Neural progenitor cell (in vitro differentiated cells): ENCODE data around the gene ZSCAN18. TPM values are rescaled to one million over a fixed set of nuclear protein-coding genes. Genes with fewer than 3 reads are reported as not detected.

Experiments
- DNase-seq: peaks from one replicate; pipeline ENCODE4 v3.0.0-alpha.2; 2016; ENCODE audit warnings: low spot score
- H2AFZ ChIP-seq: fragments of 200-600 bp; sonication (generic); replicated peaks from 2 replicates; pipeline ENCODE4 v1.6.1; 2016; ENCODE audit warnings: antibody characterized with exemption
- H3F3A ChIP-seq: fragments of 200-600 bp; sonication (generic); 2 replicates; pipeline ENCODE4 v1.6.1; 2016; ENCODE audit warnings: antibody characterized with exemption, low read depth
- H3K27ac ChIP-seq: fragments of 200-600 bp; sonication (generic); 2 replicates; pipeline ENCODE4 v1.5.1; 2016; ENCODE audit warnings: mild to moderate bottlenecking
- H3K27me3 ChIP-seq: fragments of 200-600 bp; sonication (generic); 2 replicates; pipeline ENCODE4 v1.6.1; 2016; ENCODE audit warnings: mild to moderate bottlenecking, moderate library complexity
- H3K36me3 ChIP-seq: fragments of 200-600 bp; sonication (generic); 2 replicates; pipeline ENCODE4 v1.5.1; 2016
- H3K4me1 ChIP-seq: fragments of 200-600 bp; sonication (generic); 2 replicates; pipeline ENCODE4 v1.6.1; 2016; ENCODE audit warnings: mixed run types
- H3K4me2 ChIP-seq: fragments of 200-600 bp; sonication (generic); 2 replicates; pipeline ENCODE4 v1.6.1; 2016
- H3K4me3 ChIP-seq: fragments of 200-600 bp; sonication (generic); 2 replicates; pipeline ENCODE4 v1.5.1; 2016
- H3K79me2 ChIP-seq: fragments of 200-600 bp; sonication (generic); 2 replicates; pipeline ENCODE4 v1.6.1; 2016; ENCODE audit warnings: low read depth
- H3K9ac ChIP-seq: fragments of 200-600 bp; sonication (generic); 2 replicates; pipeline ENCODE4 v1.6.1; 2016
- H3K9me3 ChIP-seq: fragments of 200-600 bp; sonication (generic); 2 replicates; pipeline ENCODE4 v1.5.1; 2016; ENCODE audit warnings: low read depth
- H4K20me1 ChIP-seq: fragments of 200-600 bp; sonication (generic); 2 replicates; pipeline ENCODE4 v1.6.1; 2016; ENCODE audit warnings: low read depth
- H3K27ac Mint-ChIP-seq: 3 replicates; pipeline ENCODE4 v1.8.0; 2021; ENCODE audit warnings: mixed read lengths
- H3K27me3 Mint-ChIP-seq: 2 replicates; pipeline ENCODE4 v1.8.0; 2022; ENCODE audit warnings: low read depth, mild to moderate bottlenecking, inconsistent platforms, moderate library complexity, mixed read lengths; ENCODE audit not compliant: insufficient read depth
- H3K36me3 Mint-ChIP-seq: 3 replicates; pipeline ENCODE4 v1.8.0; 2021; ENCODE audit warnings: mixed read lengths
- H3K4me1 Mint-ChIP-seq: 3 replicates; pipeline ENCODE4 v1.8.0; 2021; ENCODE audit warnings: mixed read lengths
- H3K4me3 Mint-ChIP-seq: 3 replicates; pipeline ENCODE4 v1.8.0; 2021; ENCODE audit warnings: mild to moderate bottlenecking, moderate library complexity, mixed read lengths
- H3K9me3 Mint-ChIP-seq: 3 replicates; pipeline ENCODE4 v1.8.0; 2020; ENCODE audit warnings: mixed read lengths
- CTCF ChIP-seq: fragments of 200-600 bp; sonication (generic); IDR thresholded peaks from 2 replicates; pipeline ENCODE4 v1.5.1; 2017; ENCODE audit warnings: antibody characterized with exemption, mild to moderate bottlenecking
- EZH2 ChIP-seq: fragments of 200-600 bp; sonication (generic); IDR thresholded peaks from 2 replicates; pipeline ENCODE4 v1.6.1; 2017; ENCODE audit warnings: antibody characterized with exemption, mild to moderate bottlenecking, moderate library complexity
- EZH2phosphoT487 ChIP-seq: fragments of 200-600 bp; sonication (generic); IDR thresholded peaks from 2 replicates; pipeline ENCODE4 v1.6.1; 2017; ENCODE audit warnings: antibody characterized with exemption
- total RNA-seq: library from RNA; depleted of rRNA; stranded (reverse); fragments of >200 nt; gene quantifications from 2 replicates; pipeline ENCODE4 v1.2.3, GENCODE V29; 2015; ENCODE audit warnings: low replicate concordance

ZSCAN18 gene
- total RNA-seq, 1 donor from 2014 or later = 49.1 TPM

- Mint-ChIP-seq H3K27ac (no peak overlapping the region), H3K4me3 (no peak overlapping the region), H3K9me3 (peaks cover 67% of the 10 kb centered on the region), H3K27me3 (peaks cover 16% of the 10 kb centered on the region), H3K36me3 (peaks cover 12% of the 10 kb centered on the region), H3K4me1 (peaks cover 3% of the 10 kb centered on the region)
- TF ChIP-seq EZH2phosphoT487 (no peak), CTCF (no peak), EZH2 (no peak)
- no peak for DNase-seq
- H3K36me3 ChIP-seq = no peaks in the 10 kb centered on the region
- H2AFZ ChIP-seq = no peak overlapping the region
- H3K27ac ChIP-seq = no peak overlapping the region
- no peak overlapping the region for H3K4me2 ChIP-seq
- no peaks in the 10 kb centered on the region for H3K9me3 ChIP-seq
- no peak overlapping the region for H3K9ac ChIP-seq
- H3K79me2 ChIP-seq = no peaks in the 10 kb centered on the region
- H3F3A ChIP-seq = peaks cover 6% of the 10 kb centered on the region
- H3K27me3 ChIP-seq = no peaks in the 10 kb centered on the region
- H4K20me1 ChIP-seq = no peaks in the 10 kb centered on the region
- H3K4me3 ChIP-seq = no peak overlapping the region
- H3K4me1 ChIP-seq = peaks cover 8% of the 10 kb centered on the region
These were observed 41.2 kb downstream of the ZSCAN18 start for GRCh38 chr19:58056861-58057260.

GRCh38 chr19:58056261-58056660 lies 41.8 kb downstream of the ZSCAN18 start:
- Histone ChIP-seq H2AFZ (no peak overlapping the region), H3K4me1 (peaks cover 8% of the 10 kb centered on the region), H3K4me2 (no peak overlapping the region), H3K27ac (no peak overlapping the region), H3K9ac (no peak overlapping the region), H4K20me1 (no peaks in the 10 kb centered on the region), H3K79me2 (no peaks in the 10 kb centered on the region), H3K4me3 (no peak overlapping the region), H3F3A (peaks cover 6% of the 10 kb centered on the region), H3K36me3 (no peaks in the 10 kb centered on the region), H3K27me3 (no peaks in the 10 kb centered on the region), H3K9me3 (no peaks in the 10 kb centered on the region)
- Mint-ChIP-seq H3K36me3 (peaks cover 13% of the 10 kb centered on the region), H3K27me3 (peaks cover 18% of the 10 kb centered on the region), H3K4me3 (no peak overlapping the region), H3K9me3 (peaks cover 67% of the 10 kb centered on the region), H3K4me1 (peaks cover 3% of the 10 kb centered on the region), H3K27ac (no peak overlapping the region)
- no peak for DNase-seq
- TF ChIP-seq EZH2 (no peak), CTCF (no peak), EZH2phosphoT487 (no peak)

GRCh38 chr19:58054901-58055874 lies 42.8 kb downstream of the ZSCAN18 start:
- Histone ChIP-seq H4K20me1 (no peaks in the 10 kb centered on the region), H3K9ac (no peak overlapping the region), H3K79me2 (no peaks in the 10 kb centered on the region), H3K36me3 (no peaks in the 10 kb centered on the region), H3K4me3 (no peak overlapping the region), H3K4me1 (peaks cover 8% of the 10 kb centered on the region), H2AFZ (no peak overlapping the region), H3K27ac (no peak overlapping the region), H3K27me3 (no peaks in the 10 kb centered on the region), H3F3A (peaks cover 6% of the 10 kb centered on the region), H3K9me3 (no peaks in the 10 kb centered on the region), H3K4me2 (no peak overlapping the region)
- Mint-ChIP-seq H3K4me1 (peaks cover 3% of the 10 kb centered on the region), H3K27me3 (peaks cover 18% of the 10 kb centered on the region), H3K36me3 (peaks cover 10% of the 10 kb centered on the region), H3K27ac (no peak overlapping the region), H3K9me3 (peaks cover 66% of the 10 kb centered on the region), H3K4me3 (no peak overlapping the region)
- no peak for TF ChIP-seq EZH2
- peak; percentile 29 for DNase-seq
